Middle frontal gyrus (tissue), 1 donor: ENCODE measurements around the gene TMEM150A.
"Not testable (repeated sequence)": the region's sequence is repeated elsewhere in the genome, so short reads cannot be mapped to it uniquely, and the experiment has no call there.

ENCODE experiments used
- DNase-seq: peaks from one replicate; pipeline ENCODE4 v3.0.0-alpha.2; 2015; ENCODE audit warnings: low spot score; ENCODE audit errors: extremely low spot score

The TMEM150A gene

DNA sequence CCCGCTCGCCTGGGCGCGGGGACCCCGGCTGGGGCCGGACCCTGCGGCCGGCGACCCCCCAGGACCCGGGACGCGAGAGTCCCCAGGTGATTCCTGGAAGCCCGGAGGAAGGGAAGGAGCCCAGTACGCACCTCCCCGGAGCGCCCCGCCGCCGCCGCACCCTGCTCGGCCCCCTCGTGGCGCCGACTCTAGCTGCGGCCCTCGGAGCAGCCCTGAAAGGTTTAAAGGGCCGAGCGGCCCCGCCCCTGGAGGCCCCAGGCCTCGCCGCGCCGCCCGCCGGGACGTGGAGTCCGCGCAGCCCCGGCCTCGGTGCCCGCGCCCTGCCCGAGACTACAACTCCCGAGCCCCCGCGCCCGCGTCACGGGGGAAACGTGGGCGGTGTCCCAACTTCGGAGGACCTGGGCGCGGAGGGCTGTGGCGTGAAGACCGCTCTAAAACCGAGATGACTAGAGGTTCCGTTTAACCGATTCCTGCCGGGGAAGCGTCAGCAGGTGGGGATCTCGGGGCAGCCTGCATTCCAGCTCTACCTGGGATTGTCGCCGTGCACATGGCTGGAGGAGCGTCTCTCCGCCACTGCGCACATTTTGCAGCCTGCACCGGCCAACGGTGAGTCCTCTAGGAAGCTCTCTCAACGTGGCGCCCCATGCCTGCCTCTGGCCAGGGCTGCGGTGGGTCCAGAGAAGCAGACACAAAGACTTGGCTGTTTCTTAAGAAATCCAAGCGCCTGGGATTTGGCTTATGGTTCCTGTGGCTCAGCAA lies at the start of gene TMEM150A:
Gene TMEM150A (minus strand): TSS at position 223 of the 759 bp plus-strand sequence. CDS start 750 bp downstream, outside the sequence.
- peak; percentile 89 for DNase-seq

GRCh38 chr2:85652056-85652455 lies 49.6 kb upstream of the TMEM150A start:
- no peak for DNase-seq

- DNase-seq = no peak
These were observed 48.6 kb upstream of the TMEM150A start for GRCh38 chr2:85651097-85651496.

- DNase-seq = no peak
These were observed 48.0 kb upstream of the TMEM150A start for GRCh38 chr2:85650456-85650855.

GRCh38 chr2:85649201-85650190 lies 47.0 kb upstream of the TMEM150A start:
- no peak for DNase-seq

- no peak for DNase-seq
These were observed 46.1 kb upstream of the TMEM150A start for GRCh38 chr2:85648619-85649018.

DNA sequence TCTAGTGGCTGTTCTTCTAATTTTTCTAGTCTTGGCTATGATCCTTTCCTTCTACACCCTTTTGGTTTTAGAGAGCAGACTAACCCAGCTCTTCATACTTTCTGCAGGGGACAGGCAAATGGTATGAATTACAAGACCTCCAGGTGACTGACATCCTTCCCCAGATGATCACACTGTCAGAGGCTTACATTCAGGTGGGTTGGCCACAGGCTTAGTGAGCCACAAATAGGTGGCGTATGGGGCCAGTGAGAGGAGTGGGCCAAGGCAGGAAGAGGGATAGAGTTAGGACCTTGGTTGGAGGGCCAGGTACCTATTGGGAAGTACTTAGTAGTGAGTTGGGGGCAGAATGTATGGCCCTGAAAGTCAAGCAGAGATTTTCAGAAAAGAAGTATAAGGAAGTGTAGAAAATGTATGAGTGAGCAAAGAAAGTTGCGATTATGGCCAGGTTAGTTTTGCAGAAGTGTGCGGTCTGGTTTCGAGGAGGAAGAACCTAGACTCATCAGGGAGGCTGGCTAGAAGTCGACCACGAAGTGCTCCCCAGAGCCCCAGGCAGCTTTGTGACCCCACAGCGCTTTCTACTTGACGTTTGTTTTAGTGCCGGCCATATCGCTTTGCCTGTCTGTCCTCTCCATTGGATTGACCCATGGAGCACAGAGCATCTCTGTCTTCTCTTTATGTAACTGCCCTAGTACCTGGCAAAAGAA lies 45.5 kb upstream of the TMEM150A start:
- DNase-seq = no peak

DNA sequence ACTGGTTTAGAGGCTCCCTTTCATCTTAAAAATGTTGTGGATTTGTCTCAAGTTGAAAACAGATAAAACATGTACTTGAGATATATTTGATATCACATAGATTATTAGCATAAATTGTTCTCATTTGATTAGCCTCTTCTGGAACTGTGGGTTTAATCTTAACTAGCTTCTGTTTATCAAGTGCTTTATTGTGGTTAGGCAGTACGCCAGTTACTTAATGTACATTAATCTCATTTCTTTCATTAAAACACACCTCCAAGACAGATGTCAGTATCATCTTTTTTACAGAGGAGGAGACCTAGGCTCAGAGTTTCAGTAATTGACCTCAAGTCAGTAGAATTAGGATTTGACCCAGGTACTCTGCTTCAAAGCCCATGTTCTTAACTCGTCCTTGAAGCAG lies 43.7 kb upstream of the TMEM150A start:
- DNase-seq = no peak

DNA sequence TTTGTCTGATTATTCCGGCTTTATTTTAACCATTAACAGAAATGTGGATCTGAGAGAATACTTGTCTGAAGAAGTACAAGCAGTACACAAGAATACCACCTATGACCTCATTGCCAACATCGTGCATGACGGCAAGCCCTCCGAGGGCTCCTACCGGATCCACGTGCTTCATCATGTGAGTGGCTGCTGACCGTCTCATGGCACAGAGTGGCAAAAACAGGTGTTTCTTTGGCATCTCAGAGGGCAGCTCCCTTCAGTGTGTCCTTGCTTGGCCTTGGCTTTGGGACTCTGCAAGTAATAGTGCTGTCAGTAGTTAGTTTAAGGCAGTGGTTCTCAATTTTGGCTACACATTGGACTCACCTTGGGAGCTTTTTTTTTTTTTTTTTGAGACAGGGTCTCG lies 42.4 kb upstream of the TMEM150A start:
- DNase-seq = no peak

DNA sequence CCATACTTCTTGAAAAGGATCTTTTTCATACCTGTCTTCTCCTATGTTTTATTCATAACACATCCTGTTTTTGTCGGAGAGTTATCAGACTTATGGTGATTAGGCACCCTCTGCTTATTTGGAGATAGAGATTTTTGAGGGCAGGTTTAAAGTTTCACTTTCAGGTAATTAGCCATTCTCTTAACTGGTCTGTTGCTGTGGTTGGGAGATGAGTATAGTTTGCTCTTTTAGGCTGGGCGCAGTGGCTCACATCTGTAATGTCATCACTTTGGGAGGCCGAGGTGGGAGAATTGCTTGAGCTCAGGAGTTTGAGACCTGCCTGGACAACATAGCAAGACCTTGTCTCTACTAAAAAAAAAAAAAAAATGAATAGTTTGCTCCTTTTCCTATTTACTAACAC lies 40.2 kb upstream of the TMEM150A start:
- DNase-seq = no peak

GRCh38 chr2:85635636-85636035 lies 33.1 kb upstream of the TMEM150A start:
- DNase-seq = no peak

GRCh38 chr2:85635011-85635410 lies 32.5 kb upstream of the TMEM150A start:
- no peak for DNase-seq

DNA sequence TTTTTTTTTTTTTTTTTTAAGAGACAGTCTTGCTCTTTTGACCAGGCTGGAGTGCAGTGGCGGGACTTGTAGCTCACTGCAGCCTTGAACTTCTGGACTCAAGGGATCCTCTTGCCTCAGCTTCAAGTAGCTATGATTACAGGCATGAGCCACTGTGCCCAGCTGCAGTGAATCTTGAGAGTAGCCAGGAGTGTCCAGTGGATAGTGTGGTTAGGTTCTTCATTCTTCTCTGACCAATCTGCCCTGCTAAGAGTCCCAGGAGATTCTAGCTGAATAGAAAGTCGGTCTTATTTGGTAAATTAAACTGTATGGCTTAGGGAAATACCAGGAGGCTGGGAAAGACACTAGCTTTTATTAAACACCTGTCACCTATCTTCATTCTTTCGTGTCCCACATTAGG lies 28.8 kb upstream of the TMEM150A start:
- no peak for DNase-seq

DNA sequence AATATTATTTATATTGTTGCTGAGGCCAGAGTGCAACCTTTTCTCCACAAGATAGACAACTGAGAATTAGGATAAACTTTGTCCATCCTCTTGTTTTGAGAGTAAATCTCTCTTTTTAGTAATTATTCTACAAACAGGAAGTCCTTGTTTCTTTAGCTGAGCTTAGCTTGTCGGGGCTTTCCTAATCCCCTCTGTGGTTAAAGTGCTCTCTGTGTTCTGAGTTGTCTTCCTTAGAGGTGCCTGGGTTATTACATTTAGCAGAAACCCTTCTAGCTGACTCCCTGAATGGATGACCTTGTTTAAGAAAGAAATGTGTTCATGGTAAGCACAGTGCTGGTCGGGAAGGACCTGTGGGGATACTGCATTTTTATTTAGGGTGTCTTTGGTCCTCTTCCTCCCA lies 26.2 kb upstream of the TMEM150A start:
- no peak for DNase-seq

- DNase-seq = no peak
These were observed 21.5 kb upstream of the TMEM150A start for GRCh38 chr2:85623991-85624390.

DNA sequence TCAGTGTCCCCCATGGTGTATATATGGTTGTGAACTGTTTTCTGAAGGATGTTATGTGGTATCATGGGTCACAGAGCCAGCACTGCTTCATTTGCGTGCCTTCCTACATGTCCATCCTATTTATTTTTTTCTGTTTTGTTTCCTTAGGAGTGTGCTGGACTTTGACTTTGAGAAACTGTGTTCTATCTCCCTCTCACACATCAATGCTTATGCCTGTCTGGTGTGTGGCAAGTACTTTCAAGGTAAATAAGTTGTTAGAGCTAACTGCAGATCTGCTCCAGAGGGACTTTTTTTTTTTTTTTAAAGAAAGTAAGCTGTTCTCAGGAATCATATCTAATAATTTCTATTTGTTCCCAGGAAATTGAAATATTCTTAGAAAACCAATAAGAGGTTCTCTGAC lies 18.8 kb upstream of the TMEM150A start:
- no peak for DNase-seq

DNA sequence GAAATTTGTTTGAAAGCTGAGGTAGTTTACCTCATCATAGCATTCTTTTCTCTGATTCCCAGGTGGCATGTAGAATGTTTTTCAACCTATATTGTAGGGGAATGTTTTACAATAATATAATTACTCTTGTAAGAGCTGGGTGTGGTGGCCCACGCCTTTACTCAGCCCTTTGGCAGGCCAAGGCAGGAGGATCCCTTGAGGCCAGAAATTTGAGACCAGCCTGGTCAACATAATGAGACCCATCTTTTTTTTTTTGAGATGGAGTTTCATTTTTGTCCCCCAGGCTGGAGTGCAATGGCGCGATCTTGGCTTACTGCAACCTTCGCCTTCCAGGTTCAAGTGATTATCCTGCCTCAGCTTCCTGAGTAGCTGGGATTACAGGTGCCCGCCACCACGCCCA lies 17.1 kb upstream of the TMEM150A start:
- DNase-seq = no peak

DNA sequence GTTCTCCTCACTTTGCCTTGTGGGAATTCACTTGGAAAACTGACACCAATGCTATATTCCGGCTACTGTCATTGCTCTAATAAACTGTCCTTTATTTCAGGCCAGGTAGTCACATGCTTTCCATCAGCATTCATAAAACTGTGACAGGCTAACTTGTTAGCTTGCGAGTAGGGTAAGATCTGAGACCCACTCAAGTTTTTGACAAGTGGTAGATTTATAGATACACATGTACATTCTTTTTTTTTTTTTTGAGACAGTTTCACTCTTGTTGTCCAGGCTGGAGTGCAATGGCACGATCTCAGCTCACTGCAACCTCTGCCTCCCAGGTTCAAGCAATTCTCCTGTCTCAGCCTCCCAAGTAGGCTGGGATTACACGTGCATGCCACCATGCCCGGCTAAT lies 15.2 kb upstream of the TMEM150A start:
- not testable (repeated sequence) for DNase-seq

DNA sequence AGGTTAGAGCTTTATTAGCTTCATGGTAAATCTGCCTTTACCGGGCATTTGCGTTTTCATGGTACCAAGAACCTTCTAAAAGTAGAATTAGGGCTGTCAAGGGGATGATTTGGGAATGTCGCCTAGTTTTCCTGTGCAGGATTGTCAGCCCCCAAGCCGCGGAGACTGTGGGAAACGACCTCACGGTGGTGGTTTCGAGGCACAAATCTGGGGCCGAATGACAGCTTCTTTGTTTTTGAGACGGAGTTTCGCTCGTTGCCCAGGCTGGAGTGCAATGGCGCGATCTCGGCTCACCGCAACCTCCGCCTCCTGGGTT lies 12.9 kb upstream of the TMEM150A start:
- no peak for DNase-seq

DNA sequence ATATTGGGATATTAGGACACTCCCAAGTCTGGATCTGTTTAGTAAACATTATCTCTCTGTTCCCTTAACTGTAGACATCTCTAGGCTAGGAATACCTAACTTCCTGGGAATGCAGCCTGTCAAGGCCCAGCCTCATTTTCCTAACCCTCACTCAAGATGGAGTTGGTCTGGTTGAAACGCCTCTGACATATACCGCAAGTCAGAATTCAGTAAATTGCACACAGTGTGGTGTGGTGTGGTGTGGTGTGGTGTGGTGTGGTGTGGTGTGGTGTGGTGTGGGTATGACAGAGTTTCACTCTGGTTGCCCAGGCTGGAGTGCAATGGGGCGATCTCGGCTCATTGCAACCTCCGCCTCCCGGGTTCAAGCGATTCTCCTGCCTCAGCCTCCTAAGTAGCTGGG lies 12.3 kb upstream of the TMEM150A start:
- DNase-seq = not testable (repeated sequence)

DNA sequence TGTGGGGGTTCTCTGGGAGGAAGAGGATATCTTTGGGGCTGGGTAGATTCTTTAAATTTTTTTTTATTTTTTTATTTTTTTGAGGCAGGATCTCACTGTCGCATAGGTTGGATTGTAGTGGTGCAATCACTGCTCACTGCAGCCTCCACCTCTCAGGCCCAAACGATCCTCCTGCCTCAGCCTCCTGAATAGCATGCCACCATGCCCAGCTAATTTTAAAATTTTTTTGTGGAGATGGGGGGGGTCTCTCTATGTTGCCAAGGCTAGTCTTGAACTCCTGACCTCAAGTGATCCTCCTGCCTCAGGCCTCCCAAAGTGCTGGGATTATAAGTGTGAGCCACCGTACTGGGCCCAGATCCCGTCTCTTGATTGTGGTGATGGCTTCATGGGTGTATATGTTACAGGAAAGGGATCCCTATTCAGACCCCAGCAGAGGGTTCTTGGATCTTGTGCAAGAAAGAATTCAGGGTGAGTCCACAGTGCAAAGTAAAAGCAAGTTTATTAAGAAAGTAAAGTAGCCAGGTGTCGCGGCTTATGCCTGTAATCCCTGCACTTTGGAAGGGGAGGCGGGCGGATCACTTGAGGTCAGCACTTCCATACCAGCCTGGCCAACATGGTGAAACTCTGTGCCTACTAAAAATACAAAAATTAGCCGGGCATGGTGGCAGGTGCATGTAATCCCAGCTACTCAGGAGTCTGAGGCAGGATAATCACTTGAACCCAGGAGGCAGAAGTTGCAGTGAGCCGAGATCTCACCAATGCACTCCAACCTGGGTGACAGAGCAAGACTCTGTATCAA lies 11.4 kb upstream of the TMEM150A start:
- DNase-seq = no peak
